ENCODE measurements around the gene PRSS56.

DNA sequence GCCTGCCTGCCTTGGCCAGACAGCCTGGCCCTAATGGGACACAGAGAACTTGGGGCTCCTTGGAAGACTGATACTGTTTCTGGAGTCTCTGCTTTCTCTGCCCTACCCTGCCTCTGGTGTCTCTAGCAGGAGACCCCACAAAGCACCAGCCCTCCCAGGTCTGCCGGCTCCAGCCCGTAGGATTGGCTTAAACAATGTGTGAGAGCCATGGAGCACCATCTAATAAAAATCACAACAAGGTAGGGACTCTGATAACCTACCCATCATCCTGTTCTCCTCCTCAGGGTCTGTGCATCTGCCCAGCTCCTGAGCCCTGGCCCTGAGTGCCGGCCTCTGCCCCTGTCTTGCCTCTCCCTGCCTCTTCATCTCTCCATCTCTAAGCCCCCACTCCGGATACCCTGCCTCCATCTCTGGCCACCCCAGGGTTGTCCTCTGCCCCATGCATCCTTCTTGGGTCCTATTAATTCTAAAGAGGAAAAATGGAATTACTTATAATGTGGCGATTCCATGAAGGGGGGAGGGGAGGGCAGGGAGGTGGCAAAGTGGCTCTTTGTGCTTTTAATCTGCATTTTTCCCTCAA, 31.4 kb upstream of the PRSS56 start:
- TF ChIP-seq, protein P1, sequence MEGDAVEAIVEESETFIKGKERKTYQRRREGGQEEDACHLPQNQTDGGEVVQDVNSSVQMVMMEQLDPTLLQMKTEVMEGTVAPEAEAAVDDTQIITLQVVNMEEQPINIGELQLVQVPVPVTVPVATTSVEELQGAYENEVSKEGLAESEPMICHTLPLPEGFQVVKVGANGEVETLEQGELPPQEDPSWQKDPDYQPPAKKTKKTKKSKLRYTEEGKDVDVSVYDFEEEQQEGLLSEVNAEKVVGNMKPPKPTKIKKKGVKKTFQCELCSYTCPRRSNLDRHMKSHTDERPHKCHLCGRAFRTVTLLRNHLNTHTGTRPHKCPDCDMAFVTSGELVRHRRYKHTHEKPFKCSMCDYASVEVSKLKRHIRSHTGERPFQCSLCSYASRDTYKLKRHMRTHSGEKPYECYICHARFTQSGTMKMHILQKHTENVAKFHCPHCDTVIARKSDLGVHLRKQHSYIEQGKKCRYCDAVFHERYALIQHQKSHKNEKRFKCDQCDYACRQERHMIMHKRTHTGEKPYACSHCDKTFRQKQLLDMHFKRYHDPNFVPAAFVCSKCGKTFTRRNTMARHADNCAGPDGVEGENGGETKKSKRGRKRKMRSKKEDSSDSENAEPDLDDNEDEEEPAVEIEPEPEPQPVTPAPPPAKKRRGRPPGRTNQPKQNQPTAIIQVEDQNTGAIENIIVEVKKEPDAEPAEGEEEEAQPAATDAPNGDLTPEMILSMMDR (IDR thresholded peaks at IDR 0.05) = no peak
- TF ChIP-seq POLR2A (IDR thresholded peaks at IDR 0.05) = no peak

Data from heart left ventricle (tissue), 13 donors.